H1 (cell line): ENCODE data around the gene TPD52L1.

ENCODE experiments used
- CREB1 ChIP-seq: IDR thresholded peaks from 2 replicates; pipeline ENCODE4 v1.6.1; 2012; ENCODE audit warnings: inconsistent platforms
- EGR1 ChIP-seq: IDR thresholded peaks from 2 replicates; pipeline ENCODE4 v1.6.1; 2011; ENCODE audit warnings: low read depth, low read length, borderline replicate concordance
- EP300 ChIP-seq, 2 experiments: IDR thresholded peaks; 1 replicate in 1 of 2; 2 replicates in 1 of 2; pipeline ENCODE4 v1.6.1; 2011 to 2012; ENCODE audit warnings: low read depth in 2 of 2, low read length in 2 of 2, mild to moderate bottlenecking in 2 of 2, borderline replicate concordance in 1 of 2, inconsistent platforms in 1 of 2, moderate library complexity in 1 of 2
- NRF1 ChIP-seq: IDR thresholded peaks from 2 replicates; pipeline ENCODE4 v1.6.1; 2011; ENCODE audit warnings: mild to moderate bottlenecking, low read depth, low read length, improper control_type of control experiment
- POLR2A ChIP-seq, 2 experiments: IDR thresholded peaks; 1 replicate in 1 of 2; 2 replicates in 1 of 2; pipeline ENCODE4 v1.6.1; 2011; ENCODE audit warnings: low read depth in 2 of 2, low read length in 2 of 2, mild to moderate bottlenecking in 2 of 2; ENCODE audit errors: control extremely low read depth in 1 of 2
- RAD21 ChIP-seq, 2 experiments: IDR thresholded peaks in 1 of 2; conservative IDR thresholded peaks in 1 of 2; 2 replicates each; pipeline ENCODE4 v1.6.1; 2011; ENCODE audit warnings: low read depth in 2 of 2, low read length in 2 of 2, improper control_type of control experiment in 1 of 2, inconsistent platforms in 1 of 2, mild to moderate bottlenecking in 1 of 2, moderate library complexity in 1 of 2
- TEAD4 ChIP-seq: IDR thresholded peaks from 2 replicates; pipeline ENCODE4 v1.6.1; 2012; ENCODE audit warnings: low read depth, low read length, inconsistent platforms, mixed read lengths
- TF ChIP-seq, protein P1 (sequence below), 3 experiments: IDR thresholded peaks; 1 replicate in 2 of 3; 2 replicates in 1 of 3; pipeline versions ENCODE4 v1.5.1 to v1.6.1; 2011; ENCODE audit warnings: low read length in 3 of 3, mild to moderate bottlenecking in 3 of 3, inconsistent platforms in 2 of 3, low read depth in 1 of 3, moderate library complexity in 1 of 3; ENCODE audit not compliant: insufficient read depth in 1 of 3; ENCODE audit errors: control extremely low read depth in 1 of 3

DNA sequence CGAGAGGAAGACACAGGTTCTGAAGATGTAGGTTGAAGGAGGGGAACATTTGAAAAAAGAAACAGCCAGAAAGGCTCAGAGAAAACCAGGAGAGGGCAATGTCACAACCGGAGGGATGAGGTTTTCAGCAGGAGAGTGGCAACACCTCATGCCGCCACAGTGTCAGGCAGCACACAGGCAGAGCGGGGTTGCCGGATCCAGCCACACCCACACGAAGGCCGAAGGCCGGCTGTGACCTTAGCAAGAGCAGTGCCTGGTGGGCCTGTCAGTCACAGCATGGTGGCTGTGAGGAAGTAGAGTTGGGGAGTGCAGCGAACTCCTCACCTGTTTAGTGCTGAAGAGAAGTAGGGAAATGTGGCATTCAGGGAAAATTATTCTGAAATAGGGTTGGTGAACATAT, 134.1 kb downstream of the TPD52L1 start:
- TF ChIP-seq EGR1, result no peak
- no peak for TF ChIP-seq EP300 (IDR thresholded peaks at IDR 0.05; ENCODE audit: borderline replicate concordance in 1 of 2, low read depth in 2 of 2, low read length in 2 of 2)
- TF ChIP-seq CREB1, result no peak
- TF ChIP-seq, protein P1, sequence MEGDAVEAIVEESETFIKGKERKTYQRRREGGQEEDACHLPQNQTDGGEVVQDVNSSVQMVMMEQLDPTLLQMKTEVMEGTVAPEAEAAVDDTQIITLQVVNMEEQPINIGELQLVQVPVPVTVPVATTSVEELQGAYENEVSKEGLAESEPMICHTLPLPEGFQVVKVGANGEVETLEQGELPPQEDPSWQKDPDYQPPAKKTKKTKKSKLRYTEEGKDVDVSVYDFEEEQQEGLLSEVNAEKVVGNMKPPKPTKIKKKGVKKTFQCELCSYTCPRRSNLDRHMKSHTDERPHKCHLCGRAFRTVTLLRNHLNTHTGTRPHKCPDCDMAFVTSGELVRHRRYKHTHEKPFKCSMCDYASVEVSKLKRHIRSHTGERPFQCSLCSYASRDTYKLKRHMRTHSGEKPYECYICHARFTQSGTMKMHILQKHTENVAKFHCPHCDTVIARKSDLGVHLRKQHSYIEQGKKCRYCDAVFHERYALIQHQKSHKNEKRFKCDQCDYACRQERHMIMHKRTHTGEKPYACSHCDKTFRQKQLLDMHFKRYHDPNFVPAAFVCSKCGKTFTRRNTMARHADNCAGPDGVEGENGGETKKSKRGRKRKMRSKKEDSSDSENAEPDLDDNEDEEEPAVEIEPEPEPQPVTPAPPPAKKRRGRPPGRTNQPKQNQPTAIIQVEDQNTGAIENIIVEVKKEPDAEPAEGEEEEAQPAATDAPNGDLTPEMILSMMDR (IDR thresholded peaks at IDR 0.05; ENCODE audit: control extremely low read depth in 1 of 3, insufficient read depth in 1 of 3, low read depth in 1 of 3, low read length in 3 of 3), result no peak
- no peak for TF ChIP-seq RAD21 (IDR thresholded peaks at IDR 0.05 in 1 of 2, conservative IDR thresholded peaks at IDR 0.05 in 1 of 2; ENCODE audit: low read depth in 2 of 2, low read length in 2 of 2)
- no peak for TF ChIP-seq POLR2A (IDR thresholded peaks at IDR 0.05; ENCODE audit: control extremely low read depth in 1 of 2, low read depth in 2 of 2, low read length in 2 of 2)
- TF ChIP-seq NRF1, result no peak
- TF ChIP-seq TEAD4, result no peak
